ENCODE results near the gene GRIA2. TPM values are rescaled to one million over a fixed set of nuclear protein-coding genes. Genes with fewer than 3 reads are reported as not detected.

Gene GRIA2
- total RNA-seq, 1 experiment from 2014 or later: not detected

DNA sequence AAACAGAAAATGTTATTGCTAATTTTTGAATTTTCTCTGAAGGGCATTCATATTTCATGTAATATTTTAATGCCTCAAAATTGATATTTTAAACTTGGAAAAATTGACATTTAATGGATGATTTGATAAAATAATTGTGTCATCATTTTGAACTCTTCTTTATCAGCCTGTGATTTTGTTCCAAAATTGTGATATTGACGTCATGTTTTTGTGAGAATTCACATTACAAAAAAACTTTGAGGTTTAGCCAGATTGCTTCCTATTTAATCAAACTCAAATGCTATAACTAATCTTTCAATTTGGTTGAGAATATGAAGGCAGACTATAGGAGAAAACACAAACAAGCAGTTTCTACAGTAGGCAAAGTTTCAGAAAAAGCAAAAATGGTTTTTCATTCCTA is 137.4 kb downstream of the GRIA2 start:
- TF ChIP-seq, protein P1, sequence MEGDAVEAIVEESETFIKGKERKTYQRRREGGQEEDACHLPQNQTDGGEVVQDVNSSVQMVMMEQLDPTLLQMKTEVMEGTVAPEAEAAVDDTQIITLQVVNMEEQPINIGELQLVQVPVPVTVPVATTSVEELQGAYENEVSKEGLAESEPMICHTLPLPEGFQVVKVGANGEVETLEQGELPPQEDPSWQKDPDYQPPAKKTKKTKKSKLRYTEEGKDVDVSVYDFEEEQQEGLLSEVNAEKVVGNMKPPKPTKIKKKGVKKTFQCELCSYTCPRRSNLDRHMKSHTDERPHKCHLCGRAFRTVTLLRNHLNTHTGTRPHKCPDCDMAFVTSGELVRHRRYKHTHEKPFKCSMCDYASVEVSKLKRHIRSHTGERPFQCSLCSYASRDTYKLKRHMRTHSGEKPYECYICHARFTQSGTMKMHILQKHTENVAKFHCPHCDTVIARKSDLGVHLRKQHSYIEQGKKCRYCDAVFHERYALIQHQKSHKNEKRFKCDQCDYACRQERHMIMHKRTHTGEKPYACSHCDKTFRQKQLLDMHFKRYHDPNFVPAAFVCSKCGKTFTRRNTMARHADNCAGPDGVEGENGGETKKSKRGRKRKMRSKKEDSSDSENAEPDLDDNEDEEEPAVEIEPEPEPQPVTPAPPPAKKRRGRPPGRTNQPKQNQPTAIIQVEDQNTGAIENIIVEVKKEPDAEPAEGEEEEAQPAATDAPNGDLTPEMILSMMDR (conservative IDR thresholded peaks at IDR 0.05): no peak
- no peak for TF ChIP-seq EZH2 (IDR thresholded peaks at IDR 0.05; ENCODE audit: low read depth)
- DNase-seq: no peak
- POLR2A ChIA-PET (ENCODE audit: unreplicated experiment): no interaction called here
- Histone ChIP-seq H3K4me2 (no peak overlapping the region), H3K27ac (no peak overlapping the region), H3K36me3 (ENCODE audit: low read depth) (no peaks in the 10 kb centered on the region), H2AFZ (no peak overlapping the region), H3K79me2 (ENCODE audit: low read depth) (no peaks in the 10 kb centered on the region), H3K4me1 (replicated peaks; ENCODE audit: insufficient read depth) (no peaks in the 10 kb centered on the region), H3K4me3 (no peak overlapping the region), H3K9me2 (ENCODE audit: insufficient read depth) (no peaks in the 10 kb centered on the region), H3K9me3 (ENCODE audit: insufficient read depth, low read depth) (no peaks in the 10 kb centered on the region), H4K20me1 (ENCODE audit: insufficient read depth) (no peaks in the 10 kb centered on the region), H3F3A (ENCODE audit: insufficient read depth, low read depth) (no peaks in the 10 kb centered on the region), H3K27me3 (ENCODE audit: insufficient read depth, low read depth) (no peaks in the 10 kb centered on the region)
- CTCF ChIA-PET: no interaction called here
- intact Hi-C loops (cut with micrococcal nuclease; ENCODE audit: unreplicated experiment): no loop called here
- no TSS peak for BruUV-seq (replicated peaks)

- ChIA-PET POLR2A (ENCODE audit: unreplicated experiment) (no interaction called here), CTCF (interaction anchor here (0.6 kb wide), 1 partner anchor 1063 kb away, joined by 4 read pairs; no protein-coding TSS in a partner anchor)
- no peaks in the 10 kb centered on the region for H3K36me3 ChIP-seq (ENCODE audit: low read depth)
- H3K27me3 ChIP-seq (ENCODE audit: insufficient read depth, low read depth): no peaks in the 10 kb centered on the region
- no peak overlapping the region for H3K4me3 ChIP-seq
- TF ChIP-seq, protein P1 (conservative IDR thresholded peaks at IDR 0.05): no peak
- no peak for TF ChIP-seq EZH2 (IDR thresholded peaks at IDR 0.05; ENCODE audit: low read depth)
- H3K9me2 ChIP-seq (ENCODE audit: insufficient read depth): no peaks in the 10 kb centered on the region
- intact Hi-C loops (cut with micrococcal nuclease; ENCODE audit: unreplicated experiment): no loop called here
- H3K79me2 ChIP-seq (ENCODE audit: low read depth): no peaks in the 10 kb centered on the region
- no peak overlapping the region for H3K4me2 ChIP-seq
- H3K27ac ChIP-seq: no peak overlapping the region
- no peak overlapping the region for H2AFZ ChIP-seq
- H4K20me1 ChIP-seq (ENCODE audit: insufficient read depth): no peaks in the 10 kb centered on the region
- no peak for DNase-seq
- no TSS peak for BruUV-seq (replicated peaks)
- no peaks in the 10 kb centered on the region for H3K4me1 ChIP-seq (replicated peaks; ENCODE audit: insufficient read depth)
- no peaks in the 10 kb centered on the region for H3F3A ChIP-seq (ENCODE audit: insufficient read depth, low read depth)
- no peaks in the 10 kb centered on the region for H3K9me3 ChIP-seq (ENCODE audit: insufficient read depth, low read depth)
These were observed 137.9 kb downstream of the GRIA2 start for GRCh38 chr4:157358439-157358838.

DNA sequence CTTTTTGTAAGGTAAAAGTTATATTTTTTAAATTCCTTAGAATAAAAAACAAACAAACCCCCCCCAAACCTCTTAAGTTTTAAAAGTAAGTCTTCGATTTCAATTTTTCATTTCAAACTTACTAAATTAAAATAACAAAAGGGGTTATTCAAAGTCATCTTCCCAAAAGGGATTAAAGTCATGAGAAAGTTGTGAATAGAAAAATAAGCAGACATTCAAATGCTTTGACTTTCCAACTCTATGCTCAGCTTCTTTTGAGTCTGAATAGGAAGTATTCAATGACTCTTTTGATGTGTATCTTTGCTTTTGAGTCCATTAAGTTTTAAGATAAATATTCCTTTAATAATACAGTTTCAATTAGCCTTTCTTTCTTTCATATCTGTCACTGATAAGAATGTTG is 138.3 kb downstream of the GRIA2 start:
- no peak for DNase-seq
- TF ChIP-seq, protein P1 (conservative IDR thresholded peaks at IDR 0.05): no peak
- TF ChIP-seq EZH2 (IDR thresholded peaks at IDR 0.05; ENCODE audit: low read depth): no peak
- Histone ChIP-seq H3K4me1 (replicated peaks; ENCODE audit: insufficient read depth) (no peaks in the 10 kb centered on the region), H2AFZ (no peak overlapping the region), H3F3A (ENCODE audit: insufficient read depth, low read depth) (no peaks in the 10 kb centered on the region), H3K27me3 (ENCODE audit: insufficient read depth, low read depth) (no peaks in the 10 kb centered on the region), H3K4me3 (no peak overlapping the region), H3K9me2 (ENCODE audit: insufficient read depth) (no peaks in the 10 kb centered on the region), H3K9me3 (ENCODE audit: insufficient read depth, low read depth) (no peaks in the 10 kb centered on the region), H3K4me2 (no peak overlapping the region), H3K36me3 (ENCODE audit: low read depth) (no peaks in the 10 kb centered on the region), H3K79me2 (ENCODE audit: low read depth) (no peaks in the 10 kb centered on the region), H3K27ac (no peak overlapping the region), H4K20me1 (ENCODE audit: insufficient read depth) (no peaks in the 10 kb centered on the region)
- intact Hi-C loops (cut with micrococcal nuclease; ENCODE audit: unreplicated experiment): no loop called here
- ChIA-PET CTCF (interaction anchor here (0.6 kb wide), 1 partner anchor 1064 kb away, joined by 4 read pairs; no protein-coding TSS in a partner anchor), POLR2A (ENCODE audit: unreplicated experiment) (no interaction called here)
- BruUV-seq (replicated peaks): no TSS peak
